GM18858 (cell line): Measurements from ENCODE around the gene ZFR2.

Experiments
- ATAC-seq: cut with Tn5 transposase; IDR thresholded peaks from one replicate; pipeline ENCODE4 v1.9.1; 2021; ENCODE audit not compliant: unreplicated experiment

Gene ZFR2

GRCh38 chr19:3837922-3838321 lies 30.9 kb downstream of the ZFR2 start:
- no peak for ATAC-seq

DNA sequence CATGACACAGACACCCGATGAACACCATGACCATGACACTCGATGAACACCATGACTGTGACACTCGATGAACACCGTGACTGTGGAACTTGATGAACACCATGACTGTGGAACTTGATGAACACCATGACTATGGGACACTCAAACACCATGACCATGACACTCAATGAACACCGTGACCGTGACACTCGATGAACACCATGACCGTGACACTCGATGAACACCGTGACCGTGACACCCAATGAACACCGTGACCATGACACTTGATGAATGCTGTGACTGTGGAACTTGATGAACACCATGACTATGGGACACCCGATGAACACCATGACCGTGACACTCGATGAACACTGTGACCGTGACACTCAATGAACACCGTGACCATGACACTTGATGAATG lies 31.5 kb downstream of the ZFR2 start:
- ATAC-seq: no peak

GRCh38 chr19:3836887-3837286 lies 32.0 kb downstream of the ZFR2 start:
- no peak for ATAC-seq

GRCh38 chr19:3835055-3835435 lies 33.8 kb downstream of the ZFR2 start:
- ATAC-seq: no peak

DNA sequence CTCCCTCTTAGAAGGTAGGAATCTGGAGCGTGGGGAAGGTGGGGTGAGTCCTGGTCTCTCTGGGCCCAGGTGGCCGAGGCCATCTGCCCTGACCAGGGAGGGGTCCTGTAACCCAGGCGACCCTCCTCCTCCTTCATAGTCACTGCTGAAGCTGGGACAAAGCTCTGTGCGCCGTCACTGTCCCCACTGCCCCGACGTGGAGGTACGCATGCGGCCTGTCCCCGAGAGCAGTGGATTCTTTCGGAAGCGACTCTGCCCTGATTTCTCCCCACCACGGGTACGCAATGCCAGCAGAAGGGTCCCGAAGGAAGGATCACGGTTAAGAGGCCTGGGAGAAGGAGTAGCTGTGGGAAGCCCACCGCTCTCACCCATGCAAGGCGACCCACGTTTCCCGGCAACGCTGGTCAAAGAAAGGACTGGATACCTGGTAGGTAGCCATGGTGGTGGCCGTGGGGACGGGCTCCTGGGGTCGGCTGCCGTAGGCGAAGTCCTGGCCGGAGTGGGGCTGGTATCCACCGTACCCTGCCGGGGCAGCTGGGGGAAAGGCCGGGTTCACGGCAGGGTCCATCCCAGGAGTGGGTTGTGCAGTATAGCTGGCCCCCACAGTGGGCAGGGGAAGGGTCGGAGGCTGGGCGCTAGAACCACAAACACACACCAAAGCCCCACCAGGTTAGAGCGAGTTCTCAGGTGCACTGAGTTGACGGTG lies 34.3 kb downstream of the ZFR2 start:
- ATAC-seq: no peak

GRCh38 chr19:3833578-3834348 lies 35.1 kb downstream of the ZFR2 start:
- ATAC-seq: no peak

- no peak for ATAC-seq
These were observed 36.8 kb downstream of the ZFR2 start for GRCh38 chr19:3832001-3832400.

DNA sequence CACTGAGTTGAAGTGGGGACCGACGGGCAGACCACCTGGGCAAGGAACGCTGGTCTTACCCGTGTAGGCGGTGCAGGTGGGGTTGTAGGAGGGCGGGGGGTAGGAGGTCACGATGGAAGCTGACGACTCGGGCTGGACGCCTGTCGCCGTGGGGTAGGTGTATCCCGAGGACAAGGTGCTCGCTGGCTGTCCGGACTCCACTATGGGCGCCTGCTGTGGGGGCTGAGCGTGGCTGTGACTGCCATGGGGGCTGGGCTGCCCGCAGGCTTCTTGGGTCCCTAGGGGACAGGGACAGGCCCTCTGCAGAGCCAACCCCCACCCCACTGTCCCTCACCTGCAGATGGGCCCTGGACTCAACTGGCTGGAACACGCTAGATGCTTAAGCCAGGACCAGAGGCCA lies 37.2 kb downstream of the ZFR2 start:
- no peak for ATAC-seq

DNA sequence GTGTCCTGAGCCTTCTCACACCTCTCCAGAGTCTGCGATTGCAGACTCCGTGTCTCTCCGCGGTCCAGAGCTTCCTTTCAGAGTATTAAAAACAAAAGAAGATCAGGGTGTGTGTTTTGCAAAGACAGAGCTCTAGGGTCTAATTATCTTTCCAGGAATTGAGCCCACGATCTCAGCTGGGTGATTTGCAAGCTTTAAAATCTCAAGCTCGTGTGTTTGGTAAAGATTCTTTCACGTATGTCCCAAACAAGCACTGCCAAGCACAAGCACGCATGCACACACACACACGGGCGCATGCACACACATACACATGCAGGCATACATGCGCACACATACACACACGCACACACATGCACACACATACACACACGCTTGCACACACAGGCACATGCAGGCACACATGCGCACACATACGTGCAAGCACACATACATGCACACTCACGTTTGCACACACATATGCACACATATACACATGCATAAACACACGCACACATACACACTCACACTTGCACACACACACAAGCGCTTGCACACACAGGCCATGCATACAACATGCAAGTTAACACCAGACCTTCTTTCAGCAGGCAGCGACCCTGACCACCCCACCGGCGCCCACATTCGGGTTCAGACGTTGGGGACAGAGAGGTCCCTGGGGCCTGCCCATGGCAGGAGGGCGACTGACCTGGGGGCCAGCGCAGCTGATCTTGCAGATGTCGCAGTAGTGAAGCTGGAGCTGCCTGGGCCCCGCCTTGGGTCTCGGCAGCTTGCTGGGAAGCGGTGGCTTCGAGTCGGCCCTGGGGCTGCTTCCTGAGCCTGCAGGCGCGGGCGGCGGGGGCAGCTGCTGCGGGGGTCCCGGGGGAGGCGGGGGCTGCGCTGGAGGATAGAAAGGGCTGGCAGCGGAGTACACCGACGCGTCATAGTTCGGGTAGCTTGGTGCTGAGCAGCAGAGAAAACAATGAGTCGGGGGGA lies 37.9 kb downstream of the ZFR2 start:
- no peak for ATAC-seq

DNA sequence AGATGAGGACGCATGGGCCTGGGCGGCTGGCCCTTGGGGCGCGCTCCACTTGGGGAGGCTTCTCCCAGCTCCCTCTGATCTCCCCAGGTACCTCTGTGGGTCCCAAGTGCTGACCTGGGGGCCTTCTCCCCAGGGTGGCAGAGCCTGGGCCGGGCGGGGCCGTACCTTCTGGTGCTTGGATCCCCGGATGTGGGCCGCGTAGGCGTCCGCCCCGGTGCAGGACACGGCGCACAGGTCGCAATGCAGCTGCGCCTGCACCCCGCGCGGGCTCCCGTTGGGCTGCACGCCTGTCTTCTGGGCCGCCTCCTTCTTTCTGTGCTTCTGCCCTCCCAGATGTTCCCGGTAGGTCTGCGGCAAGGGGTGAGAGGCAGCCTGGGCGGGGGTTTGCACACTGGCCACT lies 41.5 kb downstream of the ZFR2 start:
- no peak for ATAC-seq

DNA sequence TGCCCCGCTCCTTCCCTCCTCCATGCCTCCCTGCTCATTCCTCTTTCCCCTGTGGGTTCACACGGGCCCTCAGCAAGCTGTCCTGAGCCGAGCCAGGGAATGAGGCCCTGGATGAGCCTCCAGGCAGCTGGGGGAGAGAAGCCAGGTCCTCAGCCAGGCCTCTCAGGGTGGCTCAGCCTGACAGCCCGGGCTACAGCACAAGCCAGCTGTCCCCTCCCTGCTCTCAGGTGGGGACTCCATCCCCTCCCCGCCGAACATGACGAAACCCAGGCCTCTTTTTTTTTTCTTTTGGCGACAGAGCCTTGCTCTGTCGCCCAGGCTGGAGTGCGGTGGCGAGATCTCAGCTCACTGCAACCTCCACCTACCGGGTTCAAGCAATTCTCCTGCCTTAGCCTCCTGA lies 42.7 kb downstream of the ZFR2 start:
- no peak for ATAC-seq

DNA sequence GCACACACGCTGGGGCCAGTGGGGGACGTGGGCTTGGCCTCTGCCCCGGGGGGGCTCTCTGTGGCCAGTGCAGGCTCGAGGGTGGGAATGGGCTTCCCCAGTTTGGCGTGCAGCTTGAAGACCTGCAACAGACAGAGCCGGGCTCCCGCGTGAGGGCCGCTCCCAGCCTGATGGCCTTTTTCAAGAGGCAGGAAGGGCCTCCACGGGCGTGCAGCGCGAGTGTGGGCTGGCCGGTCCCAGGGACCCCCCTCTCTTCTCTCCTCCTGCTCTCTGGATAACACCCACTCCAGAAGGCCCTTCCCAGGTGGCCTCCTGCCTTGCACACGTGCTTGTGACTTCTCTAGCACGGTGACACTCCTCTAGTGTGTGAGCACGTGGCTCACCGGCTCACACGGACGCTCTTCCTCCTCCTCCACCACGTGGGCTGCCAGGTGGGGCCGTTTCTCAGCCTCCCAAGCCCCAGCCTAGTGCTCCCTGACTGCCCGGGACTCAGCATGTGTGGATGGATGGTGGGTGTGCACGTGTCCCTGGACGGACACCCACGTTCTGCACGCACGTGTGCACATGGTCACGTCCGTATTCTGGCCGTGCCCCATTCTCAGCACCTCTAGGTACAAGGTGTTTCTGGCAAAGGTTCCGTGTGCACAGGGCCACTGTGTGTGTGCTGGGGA lies 43.4 kb downstream of the ZFR2 start:
- no peak for ATAC-seq

GRCh38 chr19:3823350-3823713 lies 45.5 kb downstream of the ZFR2 start:
- ATAC-seq: no peak

- no peak for ATAC-seq
These were observed 46.0 kb downstream of the ZFR2 start for GRCh38 chr19:3822683-3823349.

DNA sequence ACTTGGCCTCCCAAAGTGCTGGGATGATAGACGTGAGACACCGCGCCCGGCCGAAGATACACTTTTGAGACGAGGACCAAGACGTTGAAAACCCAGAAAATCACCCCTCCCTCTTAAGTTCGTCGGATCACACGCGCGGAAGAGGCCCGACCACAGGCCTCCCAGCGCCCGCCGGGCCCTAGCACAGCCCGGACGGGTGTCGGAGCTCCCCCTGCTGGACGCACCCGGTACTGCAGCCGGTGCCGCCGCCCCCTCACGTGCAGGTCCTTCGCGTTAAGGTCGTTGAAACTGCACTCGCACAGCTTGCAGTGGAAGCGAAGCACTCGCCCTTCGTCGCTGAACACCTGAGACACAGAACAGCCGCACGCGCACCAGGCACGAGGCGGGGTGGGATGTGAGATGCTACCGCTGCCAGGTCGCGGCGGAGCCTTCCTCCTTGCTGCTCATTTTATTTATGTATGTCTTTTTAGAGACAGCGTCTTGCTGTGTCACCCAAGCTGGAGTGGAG lies 46.9 kb downstream of the ZFR2 start:
- no peak for ATAC-seq

- no peak for ATAC-seq
These were observed 47.7 kb downstream of the ZFR2 start for GRCh38 chr19:3821156-3821555.

DNA sequence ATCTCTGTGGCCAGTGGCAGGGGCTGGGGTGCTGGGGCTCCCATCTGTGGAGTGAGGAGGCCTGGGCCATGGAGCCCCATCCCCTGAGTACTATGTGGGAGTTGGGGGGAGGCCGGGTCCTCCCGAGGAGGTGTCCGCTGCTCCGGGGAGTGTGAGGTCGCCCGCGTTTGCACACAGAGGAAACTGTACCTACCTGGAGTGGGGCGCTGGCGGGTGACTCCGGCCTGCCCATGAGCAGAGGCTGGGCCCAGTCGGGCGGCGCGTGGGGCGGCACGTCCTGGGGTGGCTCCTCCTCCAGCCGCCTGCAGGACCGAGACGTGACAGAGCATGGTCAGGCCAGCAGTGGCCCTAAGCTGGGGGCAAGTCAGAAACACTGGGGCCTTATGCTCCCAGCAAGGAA lies 48.8 kb downstream of the ZFR2 start:
- ATAC-seq: no peak

DNA sequence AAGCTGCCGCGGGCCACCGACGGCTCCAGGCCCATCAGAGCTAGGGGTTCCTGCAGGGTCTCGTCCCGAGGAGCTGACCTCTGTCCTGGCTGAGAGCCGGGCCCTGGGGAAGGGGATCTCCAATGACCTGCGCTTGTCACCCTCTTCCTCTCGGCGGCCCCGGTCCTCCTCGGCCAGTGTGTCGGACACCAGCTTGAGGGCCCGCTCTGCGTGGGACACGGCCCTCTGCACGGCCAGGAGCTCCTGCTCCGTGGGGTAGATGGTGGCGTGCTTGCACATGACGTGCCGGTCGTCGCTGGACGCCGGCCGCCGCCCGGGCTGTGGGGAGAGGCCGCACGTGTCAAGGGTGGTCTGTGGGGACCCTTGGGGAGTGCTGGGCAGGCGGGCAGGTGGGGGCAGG lies 49.9 kb downstream of the ZFR2 start:
- ATAC-seq: no peak

DNA sequence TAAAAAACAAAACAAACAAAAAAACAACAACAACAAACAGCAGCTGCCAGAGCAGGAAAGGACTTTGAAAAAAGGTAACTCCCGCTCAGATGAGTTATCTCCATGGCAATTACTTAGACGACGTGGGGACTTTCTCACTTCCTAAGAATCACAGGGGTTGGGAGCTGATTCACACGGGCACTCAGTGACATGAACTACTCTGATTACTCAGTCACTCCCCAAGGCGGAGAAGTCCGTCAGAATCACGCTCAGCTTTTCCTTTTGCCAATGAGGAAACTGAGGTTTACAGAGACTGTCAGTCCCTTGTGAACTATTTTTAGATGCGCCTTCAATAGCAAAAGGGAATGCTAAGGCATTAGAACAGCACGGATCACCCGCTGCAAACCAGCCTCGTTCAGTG lies 50.4 kb downstream of the ZFR2 start:
- no peak for ATAC-seq

DNA sequence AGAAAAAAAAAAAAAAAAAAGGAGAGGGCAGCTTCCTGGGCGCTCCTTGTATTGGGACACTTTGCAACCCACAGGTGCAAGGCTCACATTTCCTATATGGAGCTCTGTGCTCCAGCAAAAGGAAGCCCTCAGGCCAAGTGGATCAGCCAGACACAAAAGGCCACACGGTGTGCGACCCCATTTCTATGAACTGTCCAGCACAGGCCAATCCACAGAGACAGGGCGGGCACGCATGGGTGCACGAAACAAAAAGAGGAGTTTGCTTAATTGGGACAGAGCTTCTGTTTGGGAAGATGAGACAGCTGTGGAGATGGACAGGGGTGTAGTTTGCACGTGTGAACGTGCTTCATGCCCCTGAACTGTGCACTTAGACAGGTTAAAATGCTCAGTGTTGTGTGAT lies 51.1 kb downstream of the ZFR2 start:
- no peak for ATAC-seq
